NT2/D1 (cell line): ENCODE measurements around the gene ACACA.

ENCODE experiments used
- SUZ12 ChIP-seq: IDR thresholded peaks from 2 replicates; pipeline ENCODE4 v1.6.1; 2011; ENCODE audit not compliant: insufficient read length, insufficient read depth; ENCODE audit errors: extremely low read depth
- ZNF274 ChIP-seq: IDR thresholded peaks from 2 replicates; pipeline ENCODE4 v1.6.1; 2011; ENCODE audit warnings: mild to moderate bottlenecking, low read depth, low read length

- TF ChIP-seq ZNF274 (no peak), SUZ12 (no peak)
Observed at GRCh38 chr17:37400505-37400904, 6.1 kb downstream of the ACACA start.
